ENCODE data around the gene POLR2M.

POLR2M gene

GRCh38 chr15:57763176-57763964 is 56.9 kb downstream of the POLR2M start:
- H3K27ac ChIP-seq (ENCODE audit: low read depth, low read length) = no peak overlapping the region
- H3K27me3 ChIP-seq (ENCODE audit: control insufficient read depth, low read length) = peaks cover 11% of the 10 kb centered on the region
- TF ChIP-seq EZH2phosphoT487 (IDR thresholded peaks at IDR 0.05; ENCODE audit: borderline replicate concordance, low read length) (no peak), CTCF (IDR thresholded peaks at IDR 0.05; ENCODE audit: low read depth, low read length, poor library complexity, severe bottlenecking) (no peak)

More at GRCh38 chr15:57763176-57763964, 56.9 kb downstream of the POLR2M start:
- Histone ChIP-seq H3K9me2 (replicated peaks; ENCODE audit: control insufficient read depth, low read length) (no peaks in the 10 kb centered on the region), H3K4me2 (ENCODE audit: low read length) (no peak overlapping the region), H3K9me3 (ENCODE audit: control insufficient read depth, insufficient read depth, low read length) (no peaks in the 10 kb centered on the region), H3K4me3 (ENCODE audit: low read length) (no peak overlapping the region), H3F3A (ENCODE audit: control insufficient read depth, insufficient read depth) (no peaks in the 10 kb centered on the region), H3K4me1 (ENCODE audit: control insufficient read depth, low read length) (no peaks in the 10 kb centered on the region), H4K20me1 (ENCODE audit: control insufficient read depth, insufficient read depth, low read depth, low read length) (no peaks in the 10 kb centered on the region), H3K36me3 (ENCODE audit: control insufficient read depth, low read length) (no peaks in the 10 kb centered on the region), H3K79me2 (ENCODE audit: control insufficient read depth, low read length) (no peaks in the 10 kb centered on the region)

Data from DOHH2 (cell line).